ENCODE data around the gene FAM76B.
A peak's percentile ranks its signal among the peaks of the same experiment; 100 is the strongest.
"Not testable (repeated sequence)": the region's sequence is repeated elsewhere in the genome, so short reads cannot be mapped to it uniquely, and the experiment has no call there.

Gene FAM76B

GRCh38 chr11:95789506-95790122, at the start of gene FAM76B:
FAM76B (minus strand) TSS chr11:95789782; CDS start chr11:95789478, 304 bp downstream.
- peak; percentile 99 for DNase-seq

- peak; percentile 47 for DNase-seq
Measured at GRCh38 chr11:95835768-95836488, 46.3 kb upstream of the FAM76B start.

GRCh38 chr11:95835351-95835750, 45.8 kb upstream of the FAM76B start:
- DNase-seq = no peak

- DNase-seq = no peak
Measured at GRCh38 chr11:95833378-95833777, 43.8 kb upstream of the FAM76B start.

GRCh38 chr11:95832763-95833162, 43.2 kb upstream of the FAM76B start:
- DNase-seq = no peak

- no peak for DNase-seq
Measured at GRCh38 chr11:95831198-95831883, 41.8 kb upstream of the FAM76B start.

- DNase-seq = no peak
Measured at GRCh38 chr11:95829580-95830259, 40.1 kb upstream of the FAM76B start.

- DNase-seq = peak; percentile 15
Measured at GRCh38 chr11:95827696-95828095, 38.1 kb upstream of the FAM76B start.

GRCh38 chr11:95821640-95822039, 32.1 kb upstream of the FAM76B start:
- DNase-seq = no peak

- DNase-seq = no peak
Measured at GRCh38 chr11:95816037-95816436, 26.5 kb upstream of the FAM76B start.

- not testable (repeated sequence) for DNase-seq
Measured at GRCh38 chr11:95811052-95811451, 21.5 kb upstream of the FAM76B start.

GRCh38 chr11:95806464-95806863, 16.9 kb upstream of the FAM76B start:
- not testable (repeated sequence) for DNase-seq

GRCh38 chr11:95805869-95806268, 16.3 kb upstream of the FAM76B start:
- no peak for DNase-seq

GRCh38 chr11:95803973-95804372, 14.4 kb upstream of the FAM76B start:
- no peak for DNase-seq

GRCh38 chr11:95802806-95803205, 13.2 kb upstream of the FAM76B start:
- DNase-seq = no peak

GRCh38 chr11:95800438-95800837, 10.9 kb upstream of the FAM76B start:
- DNase-seq = no peak

- no peak for DNase-seq
Measured at GRCh38 chr11:95799546-95799945, 10.0 kb upstream of the FAM76B start.

- DNase-seq = no peak
Measured at GRCh38 chr11:95796501-95796900, 6.9 kb upstream of the FAM76B start.

GRCh38 chr11:95795627-95796295, 6.2 kb upstream of the FAM76B start:
- DNase-seq = no peak

- no peak for DNase-seq
Measured at GRCh38 chr11:95794086-95794485, 4.5 kb upstream of the FAM76B start.

- DNase-seq = no peak
Measured at GRCh38 chr11:95793116-95793515, 3.5 kb upstream of the FAM76B start.

- DNase-seq = no peak
Measured at GRCh38 chr11:95792700-95793099, 3.1 kb upstream of the FAM76B start.

GRCh38 chr11:95792200-95792599, 2.6 kb upstream of the FAM76B start:
- no peak for DNase-seq
